IMR-90 (cell line): ENCODE measurements around the gene DNAH8. TPM values are rescaled to one million over a fixed set of nuclear protein-coding genes. Genes with fewer than 3 reads are reported as not detected.

Experiments
- ATAC-seq: fragments of 200-7000 bp; cut with Tn5 transposase; 2 replicates; pipeline ENCODE4 v1.9.1; 2020; ENCODE audit warnings: low read depth, mild to moderate bottlenecking, moderate library complexity
- BruUV-seq: library from RNA; stranded (reverse); fragments of 400-500 nt; replicated peaks from 2 replicates; lab custom pipeline; 2021; lab: Mats Ljungman, UMichigan
- CTCF ChIA-PET: fragments of 300-600 bp; formaldehyde crosslinking; extraction: SDS; loops from one replicate; lab custom pipeline; 2021; ENCODE audit warnings: antibody characterized with exemption; lab: Yijun Ruan, JAX
- POLR2A ChIA-PET: fragments of 300-600 bp; sonication (Branson Sonifier 250); formaldehyde crosslinking; loops from one replicate; lab custom pipeline; 2022; ENCODE audit warnings: antibody characterized with exemption; ENCODE audit not compliant: unreplicated experiment; lab: Charles Lee
- DNase-seq: peaks from one replicate; pipeline ENCODE4 v3.0.0; 2013
- H2AFZ ChIP-seq: replicated peaks from 2 replicates; pipeline ENCODE3; 2013; ENCODE audit warnings: low read length, mild to moderate bottlenecking; ENCODE audit not compliant: poor library complexity
- H2AK5ac ChIP-seq: 2 replicates; pipeline ENCODE4 v1.6.1; 2013; ENCODE audit warnings: low read depth, low read length, inconsistent platforms
- H2AK9ac ChIP-seq: replicated peaks from 2 replicates; pipeline ENCODE3; 2013; ENCODE audit warnings: mild to moderate bottlenecking, low read depth, low read length, moderate library complexity; ENCODE audit not compliant: poor library complexity
- H2BK120ac ChIP-seq: 2 replicates; pipeline ENCODE4 v1.6.1; 2013; ENCODE audit warnings: low read depth, low read length, inconsistent platforms
- H2BK15ac ChIP-seq: 3 replicates; pipeline ENCODE4 v1.6.1; 2013; ENCODE audit warnings: low read depth, low read length, inconsistent platforms
- H2BK20ac ChIP-seq: 2 replicates; pipeline ENCODE4 v1.6.1; 2013; ENCODE audit warnings: low read depth, mild to moderate bottlenecking, inconsistent platforms, low read length, moderate library complexity
- H2BK5ac ChIP-seq: 2 replicates; pipeline ENCODE4 v1.6.1; 2013; ENCODE audit warnings: mild to moderate bottlenecking, low read depth, low read length, inconsistent platforms; ENCODE audit not compliant: poor library complexity, severe bottlenecking
- H3K14ac ChIP-seq: replicated peaks from 2 replicates; pipeline ENCODE4 v1.6.1; 2013; ENCODE audit warnings: low read depth, low read length, inconsistent platforms
- H3K18ac ChIP-seq: 2 replicates; pipeline ENCODE4 v1.6.1; 2013; ENCODE audit warnings: low read depth, low read length, control low read depth
- H3K23ac ChIP-seq: 2 replicates; pipeline ENCODE4 v1.6.1; 2013; ENCODE audit warnings: low read depth, low read length, inconsistent platforms
- H3K27ac ChIP-seq: 2 replicates; pipeline ENCODE4 v1.5.1; 2013; ENCODE audit warnings: mild to moderate bottlenecking, control low read depth, low read length; ENCODE audit not compliant: insufficient read depth
- H3K27me3 ChIP-seq: 2 replicates; pipeline ENCODE4 v1.6.1; 2013; ENCODE audit warnings: low read length; ENCODE audit not compliant: control insufficient read depth, insufficient read depth
- H3K36me3 ChIP-seq: 2 replicates; pipeline ENCODE4 v1.6.1; 2013; ENCODE audit warnings: low read length, mixed read lengths; ENCODE audit not compliant: control insufficient read depth, insufficient read depth
- H3K4ac ChIP-seq: 2 replicates; pipeline ENCODE4 v1.6.1; 2013; ENCODE audit warnings: low read depth, low read length, inconsistent platforms
- H3K4me1 ChIP-seq: 2 replicates; pipeline ENCODE4 v1.6.1; 2013; ENCODE audit warnings: low read length, mixed read lengths; ENCODE audit not compliant: control insufficient read depth, insufficient read depth
- H3K4me2 ChIP-seq: 2 replicates; pipeline ENCODE4 v1.6.1; 2013; ENCODE audit warnings: low read depth, mild to moderate bottlenecking, control low read depth, low read length, moderate library complexity
- H3K4me3 ChIP-seq: 2 replicates; pipeline ENCODE4 v1.5.1; 2013; ENCODE audit warnings: low read depth, mild to moderate bottlenecking, control low read depth, low read length, moderate library complexity; ENCODE audit not compliant: insufficient read depth
- H3K56ac ChIP-seq: 2 replicates; pipeline ENCODE4 v1.6.1; 2013; ENCODE audit warnings: low read length, inconsistent platforms; ENCODE audit not compliant: insufficient read depth; ENCODE audit errors: extremely low read depth
- H3K79me1 ChIP-seq, 2 experiments: 2 replicates each; pipeline ENCODE4 v1.6.1; 2013; ENCODE audit warnings: low read length in 2 of 2, inconsistent platforms in 1 of 2, low read depth in 1 of 2
- H3K9ac ChIP-seq: 2 replicates; pipeline ENCODE4 v1.6.1; 2013; ENCODE audit warnings: low read depth, low read length, control low read depth
- H3K9me1 ChIP-seq: 2 replicates; pipeline ENCODE4 v1.6.1; 2013; ENCODE audit warnings: low read length, inconsistent platforms; ENCODE audit not compliant: insufficient read depth
- H3K9me3 ChIP-seq: 2 replicates; pipeline ENCODE4 v1.6.1; 2013; ENCODE audit warnings: low read length; ENCODE audit not compliant: control insufficient read depth, insufficient read depth
- H4K20me1 ChIP-seq: 2 replicates; pipeline ENCODE4 v1.6.1; 2013; ENCODE audit warnings: low read length, inconsistent platforms; ENCODE audit not compliant: insufficient read depth
- H4K5ac ChIP-seq: 2 replicates; pipeline ENCODE4 v1.6.1; 2013; ENCODE audit warnings: mild to moderate bottlenecking, low read depth, low read length, control low read depth
- H4K8ac ChIP-seq, 2 experiments: 2 replicates each; pipeline ENCODE4 v1.6.1; 2013; ENCODE audit warnings: low read depth in 2 of 2, low read length in 2 of 2, control low read depth in 1 of 2, inconsistent platforms in 1 of 2
- H4K91ac ChIP-seq: 2 replicates; pipeline ENCODE4 v1.6.1; 2013; ENCODE audit warnings: low read depth, low read length, inconsistent platforms; ENCODE audit not compliant: insufficient read depth
- CHD1 ChIP-seq: IDR thresholded peaks from 2 replicates; pipeline ENCODE4 v1.6.1; 2012; ENCODE audit warnings: low read depth, low read length, improper control_type of control experiment
- FOS ChIP-seq: fragments of 150-350 bp; IDR thresholded peaks from 2 replicates; pipeline ENCODE4 v1.6.1; 2016; ENCODE audit warnings: low read depth, low read length
- POLR2A ChIP-seq: IDR thresholded peaks from 2 replicates; pipeline ENCODE4 v1.6.1; 2012; ENCODE audit warnings: mild to moderate bottlenecking, low read depth, low read length
- RAD21 ChIP-seq: IDR thresholded peaks from 2 replicates; pipeline ENCODE4 v1.6.1; 2012; ENCODE audit warnings: low read length, improper control_type of control experiment
- WGBS, 2 experiments: methylation state at CpG; one replicate each; pipeline versions ENCODE4 v1.1.5 to v1.1.7; 2013; ENCODE audit warnings: missing lambda C conversion rate in 2 of 2; ENCODE audit not compliant: insufficient read length in 1 of 2; ENCODE audit errors: extremely low coverage in 2 of 2; 5-methylcytosine and 5-hydroxymethylcytosine counted together
- dilution Hi-C: fragments of 300-500 bp; cut with HindIII; formaldehyde crosslinking; loops from one replicate; pipeline ENCODE4 v1.14.3; 2018; ENCODE audit warnings: low sequenced_read_pairs; ENCODE audit not compliant: unreplicated experiment
- in situ Hi-C: fragments of 300-500 bp; cut with MboI; formaldehyde crosslinking; loops from 3 replicates; pipeline ENCODE4 v1.14.3; 2019; ENCODE audit warnings: low sequenced_read_pairs, inconsistent platforms, mixed read lengths
- intact Hi-C: fragments of 100-400 bp; cut with micrococcal nuclease; formaldehyde crosslinking; loops from 2 replicates; pipeline ENCODE4 v1.10.0; 2022
- polyA plus RNA-seq, 3 experiments: library from polyadenylated mRNA; depleted of rRNA; stranded (reverse); fragments of >200 nt; gene quantifications; 2 replicates each; pipeline ENCODE4 v1.2.3, GENCODE V29; 2012; ENCODE audit warnings: low replicate concordance in 1 of 3
- total RNA-seq: library from RNA; depleted of rRNA; stranded (reverse); fragments of >200 nt; gene quantifications from 2 replicates; pipeline ENCODE4 v1.2.3, GENCODE V29; 2012
- TF ChIP-seq, protein P1 (sequence below): fragments of 150-350 bp; IDR thresholded peaks from 2 replicates; pipeline ENCODE4 v1.6.1; 2016; ENCODE audit warnings: low read depth, mild to moderate bottlenecking, low read length, moderate library complexity, borderline replicate concordance

The DNAH8 gene
- total and polyA plus RNA-seq, 2 of the 4 experiments (the other 2 are of a cell fraction): not detected

DNA sequence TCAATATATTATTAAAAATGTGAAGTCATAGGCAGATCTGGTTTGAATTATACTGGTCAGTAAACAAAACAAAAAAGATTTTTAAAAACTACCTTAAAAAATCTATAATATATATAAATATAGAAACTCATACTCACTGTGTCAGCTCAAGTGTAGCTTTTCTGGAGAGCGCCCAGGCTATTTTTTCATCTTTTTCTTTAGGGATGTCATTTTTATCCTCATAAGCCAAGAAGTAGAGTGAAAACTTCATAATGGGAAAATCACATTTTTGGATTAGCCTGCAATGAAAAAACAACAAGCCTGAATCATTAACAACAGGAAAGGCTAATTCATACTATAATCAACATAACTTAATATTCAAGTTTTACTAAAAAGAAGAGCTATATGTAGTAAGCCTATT is 30.9 kb upstream of the DNAH8 start:
- Histone ChIP-seq H4K91ac (no peak overlapping the region), H3K9me1 (peaks cover 15% of the 10 kb centered on the region), H3K4me1 (peaks cover 7% of the 10 kb centered on the region; the same call in 1 of the 2 replicates), H2BK20ac (no peak overlapping the region), H4K20me1 (peaks cover 16% of the 10 kb centered on the region), H3K14ac (no peak overlapping the region), H2BK15ac (no peak overlapping the region), H3K18ac (no peak overlapping the region), H3K79me1 (peaks cover 12 to 30% of the 10 kb centered on the region in 2 experiments), H3K9ac (no peak overlapping the region), H2BK120ac (no peak overlapping the region), H3K27me3 (no peaks in the 10 kb centered on the region), H3K56ac (no peak overlapping the region), H2BK5ac (no peak overlapping the region), H3K23ac (no peak overlapping the region), H3K4me3 (no peak overlapping the region), H3K4ac (no peak overlapping the region), H3K36me3 (peaks cover 9% of the 10 kb centered on the region), H3K27ac (no peak overlapping the region), H4K8ac (no peak overlapping the region), H2AK5ac (no peak overlapping the region), H2AK9ac (no peak overlapping the region), H4K5ac (no peak overlapping the region), H3K4me2 (no peak overlapping the region), H2AFZ (no peak overlapping the region), H3K9me3 (no peaks in the 10 kb centered on the region)
- WGBS, 2 experiments: no CpG with 5 or more reads among the region's 1 CpG
- no peak for TF ChIP-seq RAD21
- no peak for TF ChIP-seq FOS
- TF ChIP-seq POLR2A: no peak
- TF ChIP-seq CHD1: no peak
- TF ChIP-seq, protein P1, sequence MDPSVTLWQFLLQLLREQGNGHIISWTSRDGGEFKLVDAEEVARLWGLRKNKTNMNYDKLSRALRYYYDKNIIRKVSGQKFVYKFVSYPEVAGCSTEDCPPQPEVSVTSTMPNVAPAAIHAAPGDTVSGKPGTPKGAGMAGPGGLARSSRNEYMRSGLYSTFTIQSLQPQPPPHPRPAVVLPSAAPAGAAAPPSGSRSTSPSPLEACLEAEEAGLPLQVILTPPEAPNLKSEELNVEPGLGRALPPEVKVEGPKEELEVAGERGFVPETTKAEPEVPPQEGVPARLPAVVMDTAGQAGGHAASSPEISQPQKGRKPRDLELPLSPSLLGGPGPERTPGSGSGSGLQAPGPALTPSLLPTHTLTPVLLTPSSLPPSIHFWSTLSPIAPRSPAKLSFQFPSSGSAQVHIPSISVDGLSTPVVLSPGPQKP: no peak
- CTCF ChIA-PET: no interaction called here
- ATAC-seq: no peak
- DNase-seq: no peak
- dilution Hi-C loops: no loop called here
- POLR2A ChIA-PET: no interaction called here
- in situ Hi-C loops: no loop called here
- BruUV-seq: no TSS peak
- intact Hi-C loops: no loop called here
